ENCODE results near the gene OTX2.

OTX2 gene

DNA sequence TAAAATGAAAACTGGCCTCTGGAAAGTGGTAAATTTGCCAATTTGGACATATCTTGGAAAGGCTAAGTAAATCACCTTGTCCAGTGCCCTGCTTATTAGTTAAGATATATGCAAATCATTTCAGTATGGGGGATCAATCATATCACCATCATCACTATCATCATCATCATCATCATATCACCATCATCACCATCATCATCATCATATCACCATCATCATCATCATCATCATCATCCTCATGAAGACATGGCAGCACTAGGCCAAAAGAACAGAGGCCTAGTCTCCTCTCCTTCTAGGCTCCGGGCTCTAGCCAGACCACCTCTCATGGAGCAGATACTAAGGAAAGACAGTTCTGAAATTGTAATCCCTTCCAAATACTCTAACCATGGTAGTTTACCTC lies 20.3 kb downstream of the OTX2 start:
- no peaks in the 10 kb centered on the region for H3K9me3 ChIP-seq (ENCODE audit: control insufficient read depth, insufficient read depth, low read length)
- no peaks in the 10 kb centered on the region for H3K36me3 ChIP-seq (ENCODE audit: control insufficient read depth, insufficient read depth, low read length)
- H3K9ac ChIP-seq (ENCODE audit: low read depth, low read length): no peak overlapping the region
- H3K27me3 ChIP-seq (ENCODE audit: control insufficient read depth, insufficient read depth, low read length): peaks cover 29% of the 10 kb centered on the region
- H3K4me3 ChIP-seq (ENCODE audit: low read depth, low read length): no peak overlapping the region
- H3K4me1 ChIP-seq (ENCODE audit: control insufficient read depth, insufficient read depth, low read length): peaks cover 13% of the 10 kb centered on the region
- no peak overlapping the region for H3K27ac ChIP-seq (ENCODE audit: low read depth, low read length)

DNA sequence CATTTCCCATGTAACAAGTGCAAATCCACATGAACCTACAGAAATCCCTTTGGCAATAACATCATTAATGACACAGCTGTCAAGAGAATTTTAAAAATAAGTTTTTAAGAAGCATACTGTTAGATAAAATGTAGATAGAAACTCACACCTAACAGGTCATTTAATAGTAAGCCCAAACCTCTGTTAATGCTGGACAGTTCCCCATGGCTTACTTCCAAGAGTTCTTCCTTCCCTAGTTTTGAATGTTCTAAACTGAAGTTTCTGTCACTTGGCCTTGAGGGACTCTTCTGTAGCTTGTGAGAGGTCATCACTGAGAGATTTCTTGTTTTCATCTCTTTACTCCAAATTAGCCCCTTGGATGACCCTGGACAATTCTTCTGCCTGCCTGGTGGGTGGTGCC lies 22.7 kb downstream of the OTX2 start:
- Histone ChIP-seq H3K27ac (ENCODE audit: low read depth, low read length) (no peak overlapping the region), H3K4me3 (ENCODE audit: low read depth, low read length) (no peak overlapping the region), H3K4me1 (ENCODE audit: control insufficient read depth, insufficient read depth, low read length) (no peaks in the 10 kb centered on the region; the same call in 1 of the 2 replicates), H3K9me3 (ENCODE audit: control insufficient read depth, insufficient read depth, low read length) (no peaks in the 10 kb centered on the region), H3K9ac (ENCODE audit: low read depth, low read length) (no peak overlapping the region), H3K36me3 (ENCODE audit: control insufficient read depth, insufficient read depth, low read length) (no peaks in the 10 kb centered on the region), H3K27me3 (ENCODE audit: control insufficient read depth, insufficient read depth, low read length) (peaks cover 5% of the 10 kb centered on the region; the same call in 1 of the 2 replicates)

DNA sequence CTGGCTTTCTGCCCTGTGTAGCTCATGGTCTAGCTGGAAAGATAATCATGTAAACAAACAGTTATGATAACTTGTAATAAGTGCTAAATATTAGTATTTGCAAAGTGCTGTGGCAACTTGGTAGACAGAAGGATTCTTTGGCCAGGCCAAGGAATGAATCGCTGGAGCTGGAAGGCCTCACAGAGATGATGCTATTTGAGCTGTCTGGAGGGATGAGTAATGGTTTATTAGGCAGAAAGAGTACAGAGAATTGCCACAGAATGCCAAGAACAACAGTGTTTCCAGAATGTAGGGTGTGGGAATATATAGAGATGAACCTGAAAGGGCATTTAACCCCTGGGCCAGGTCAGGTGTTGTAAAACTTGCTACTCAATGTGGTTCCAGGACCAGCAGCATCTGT lies 27.6 kb downstream of the OTX2 start:
- H3K9me3 ChIP-seq (ENCODE audit: control insufficient read depth, insufficient read depth, low read length): no peaks in the 10 kb centered on the region
- H3K4me1 ChIP-seq (ENCODE audit: control insufficient read depth, insufficient read depth, low read length): no peaks in the 10 kb centered on the region
- H3K36me3 ChIP-seq (ENCODE audit: control insufficient read depth, insufficient read depth, low read length): no peaks in the 10 kb centered on the region
- no peaks in the 10 kb centered on the region for H3K27me3 ChIP-seq (ENCODE audit: control insufficient read depth, insufficient read depth, low read length)
- no peak overlapping the region for H3K27ac ChIP-seq (ENCODE audit: low read depth, low read length)
- H3K9ac ChIP-seq (ENCODE audit: low read depth, low read length): no peak overlapping the region
- H3K4me3 ChIP-seq (ENCODE audit: low read depth, low read length): no peak overlapping the region

DNA sequence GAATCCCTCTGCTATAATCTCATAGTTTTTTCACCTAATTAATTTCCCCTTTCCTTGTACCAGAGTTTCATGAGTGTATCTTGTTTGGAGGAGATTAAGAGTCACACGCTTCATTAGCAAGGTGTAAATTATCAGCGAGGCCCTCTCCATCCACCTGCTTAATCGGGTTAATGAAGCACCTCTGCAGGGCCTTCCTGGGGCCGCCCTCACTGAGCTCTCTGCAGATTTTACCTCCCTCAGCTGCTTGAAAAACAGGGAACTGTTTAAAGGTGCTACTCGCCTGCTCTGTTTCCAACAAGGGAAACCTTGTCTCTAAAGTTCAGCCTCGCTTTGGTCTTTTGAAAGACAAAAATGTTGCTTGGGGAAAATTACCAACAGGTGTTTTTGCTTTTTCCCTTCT lies 35.8 kb downstream of the OTX2 start:
- Histone ChIP-seq H3K4me3 (ENCODE audit: low read depth, low read length) (no peak overlapping the region), H3K27ac (ENCODE audit: low read depth, low read length) (no peak overlapping the region), H3K4me1 (ENCODE audit: control insufficient read depth, insufficient read depth, low read length) (no peaks in the 10 kb centered on the region), H3K36me3 (ENCODE audit: control insufficient read depth, insufficient read depth, low read length) (no peaks in the 10 kb centered on the region), H3K9ac (ENCODE audit: low read depth, low read length) (no peak overlapping the region), H3K9me3 (ENCODE audit: control insufficient read depth, insufficient read depth, low read length) (no peaks in the 10 kb centered on the region), H3K27me3 (ENCODE audit: control insufficient read depth, insufficient read depth, low read length) (no peaks in the 10 kb centered on the region)

DNA sequence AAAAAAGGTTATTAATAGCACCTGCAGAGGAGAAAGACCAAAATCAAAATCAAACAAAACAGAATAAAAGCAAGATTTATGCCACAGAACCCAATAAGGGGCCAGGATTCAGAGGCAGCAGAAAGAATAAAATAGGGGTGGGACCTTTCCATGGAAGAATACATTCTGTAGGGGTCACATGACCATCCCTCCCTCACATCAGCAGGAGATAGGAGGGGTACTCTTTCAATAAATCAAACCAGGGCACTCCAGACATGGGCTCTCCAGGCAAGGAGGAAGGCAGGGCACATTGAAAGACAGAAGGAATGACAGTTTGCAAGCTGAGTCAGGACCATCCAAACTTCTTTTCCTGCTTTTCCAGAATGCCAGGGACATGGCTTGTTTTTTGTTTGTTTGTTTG lies 39.8 kb downstream of the OTX2 start:
- H3K27ac ChIP-seq (ENCODE audit: low read depth, low read length): no peak overlapping the region
- no peak overlapping the region for H3K4me3 ChIP-seq (ENCODE audit: low read depth, low read length)
- no peaks in the 10 kb centered on the region for H3K27me3 ChIP-seq (ENCODE audit: control insufficient read depth, insufficient read depth, low read length)
- H3K36me3 ChIP-seq (ENCODE audit: control insufficient read depth, insufficient read depth, low read length): no peaks in the 10 kb centered on the region
- H3K9ac ChIP-seq (ENCODE audit: low read depth, low read length): no peak overlapping the region
- no peaks in the 10 kb centered on the region for H3K4me1 ChIP-seq (ENCODE audit: control insufficient read depth, insufficient read depth, low read length)
- no peaks in the 10 kb centered on the region for H3K9me3 ChIP-seq (ENCODE audit: control insufficient read depth, insufficient read depth, low read length)

DNA sequence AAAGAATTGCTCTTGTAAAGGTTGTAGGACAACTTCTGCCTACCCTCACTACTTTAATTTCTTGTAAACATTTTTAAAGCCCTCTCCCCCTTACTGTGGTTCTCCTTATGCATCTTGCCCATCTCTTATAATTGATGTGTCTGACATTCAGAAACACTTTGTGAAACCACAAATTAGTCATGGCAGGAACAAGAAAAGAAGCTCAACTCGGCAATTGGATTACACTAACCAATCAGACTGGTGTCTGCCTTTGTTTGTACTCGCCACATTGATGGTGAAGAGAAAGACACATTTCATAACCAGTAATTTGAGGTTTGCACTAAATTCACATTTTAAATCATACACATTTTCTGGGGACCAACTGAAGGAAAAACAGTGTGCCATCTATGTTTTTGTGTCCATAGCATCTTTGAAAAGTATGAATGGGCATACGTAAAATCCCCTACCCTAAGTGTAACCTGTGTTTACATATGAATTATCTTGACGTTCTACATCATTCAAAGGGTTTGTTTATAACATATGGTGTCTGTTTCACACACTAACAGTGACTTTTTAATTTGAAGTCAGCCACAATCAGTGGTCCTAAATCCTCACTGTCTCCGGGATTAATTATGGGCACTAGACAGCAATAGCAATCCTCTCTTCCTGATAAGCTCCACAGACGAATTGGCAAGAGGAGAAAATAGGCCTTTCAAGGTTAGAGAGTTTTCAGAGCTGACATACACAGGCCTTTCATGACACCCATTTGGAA lies 49.9 kb downstream of the OTX2 start:
- Histone ChIP-seq H3K4me1 (ENCODE audit: control insufficient read depth, insufficient read depth, low read length) (peaks cover 23% of the 10 kb centered on the region), H3K36me3 (ENCODE audit: control insufficient read depth, insufficient read depth, low read length) (no peaks in the 10 kb centered on the region), H3K9me3 (ENCODE audit: control insufficient read depth, insufficient read depth, low read length) (no peaks in the 10 kb centered on the region)

DNA sequence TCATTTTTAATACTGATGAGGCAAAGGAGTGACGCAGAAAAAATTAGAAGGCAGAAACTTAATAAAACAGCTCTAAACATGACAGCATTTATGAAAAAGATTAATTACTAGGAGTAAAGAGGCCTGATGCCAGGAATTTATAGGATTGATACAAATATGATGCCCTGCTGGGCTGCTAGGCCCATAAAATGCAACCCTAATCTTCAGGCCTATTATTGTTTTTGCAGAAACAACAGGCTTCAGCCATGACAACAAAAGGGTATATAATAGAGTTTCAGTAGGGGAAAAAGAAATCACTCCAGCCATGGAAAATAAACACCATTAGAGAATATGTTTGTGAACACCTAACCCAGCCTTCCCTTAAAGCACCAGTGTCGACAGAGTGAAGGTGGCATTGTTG lies 50.6 kb downstream of the OTX2 start:
- H3K36me3 ChIP-seq (ENCODE audit: control insufficient read depth, insufficient read depth, low read length): no peaks in the 10 kb centered on the region
- no peak overlapping the region for H3K9ac ChIP-seq (ENCODE audit: low read depth, low read length)
- peaks cover 23% of the 10 kb centered on the region for H3K4me1 ChIP-seq (ENCODE audit: control insufficient read depth, insufficient read depth, low read length)
- no peak overlapping the region for H3K27ac ChIP-seq (ENCODE audit: low read depth, low read length)
- H3K27me3 ChIP-seq (ENCODE audit: control insufficient read depth, insufficient read depth, low read length): no peaks in the 10 kb centered on the region
- H3K9me3 ChIP-seq (ENCODE audit: control insufficient read depth, insufficient read depth, low read length): no peaks in the 10 kb centered on the region
- H3K4me3 ChIP-seq (ENCODE audit: low read depth, low read length): no peak overlapping the region

More for the DNA sequence above, 49.9 kb downstream of the OTX2 start:
- Histone ChIP-seq H3K9ac (ENCODE audit: low read depth, low read length) (no peak overlapping the region), H3K27ac (ENCODE audit: low read depth, low read length) (no peak overlapping the region), H3K4me3 (ENCODE audit: low read depth, low read length) (no peak overlapping the region), H3K27me3 (ENCODE audit: control insufficient read depth, insufficient read depth, low read length) (no peaks in the 10 kb centered on the region)

DNA sequence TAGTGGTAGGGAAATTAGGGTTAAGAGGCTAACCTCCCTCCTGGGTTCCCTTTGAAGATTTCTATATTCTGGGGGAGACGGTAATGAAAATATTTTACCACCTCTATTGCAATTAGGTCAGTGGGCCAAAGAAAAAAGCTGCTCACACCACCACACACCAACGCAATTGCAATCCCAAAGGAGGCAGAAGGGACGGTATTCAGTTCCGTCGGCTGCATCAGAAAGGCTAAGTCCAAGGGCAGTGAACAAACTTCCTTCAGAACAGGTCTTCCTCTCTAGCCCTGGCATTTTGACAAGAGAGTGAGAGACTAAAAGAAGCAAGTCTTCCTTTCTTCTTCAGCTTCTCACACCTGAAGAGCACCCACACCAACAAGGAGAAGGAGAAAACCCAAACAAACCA lies 51.2 kb downstream of the OTX2 start:
- no peaks in the 10 kb centered on the region for H3K27me3 ChIP-seq (ENCODE audit: control insufficient read depth, insufficient read depth, low read length)
- peaks cover 23% of the 10 kb centered on the region for H3K4me1 ChIP-seq (ENCODE audit: control insufficient read depth, insufficient read depth, low read length)
- no peaks in the 10 kb centered on the region for H3K9me3 ChIP-seq (ENCODE audit: control insufficient read depth, insufficient read depth, low read length)
- no peak overlapping the region for H3K9ac ChIP-seq (ENCODE audit: low read depth, low read length)
- H3K36me3 ChIP-seq (ENCODE audit: control insufficient read depth, insufficient read depth, low read length): no peaks in the 10 kb centered on the region
- H3K4me3 ChIP-seq (ENCODE audit: low read depth, low read length): no peak overlapping the region
- H3K27ac ChIP-seq (ENCODE audit: low read depth, low read length): no peak overlapping the region

DNA sequence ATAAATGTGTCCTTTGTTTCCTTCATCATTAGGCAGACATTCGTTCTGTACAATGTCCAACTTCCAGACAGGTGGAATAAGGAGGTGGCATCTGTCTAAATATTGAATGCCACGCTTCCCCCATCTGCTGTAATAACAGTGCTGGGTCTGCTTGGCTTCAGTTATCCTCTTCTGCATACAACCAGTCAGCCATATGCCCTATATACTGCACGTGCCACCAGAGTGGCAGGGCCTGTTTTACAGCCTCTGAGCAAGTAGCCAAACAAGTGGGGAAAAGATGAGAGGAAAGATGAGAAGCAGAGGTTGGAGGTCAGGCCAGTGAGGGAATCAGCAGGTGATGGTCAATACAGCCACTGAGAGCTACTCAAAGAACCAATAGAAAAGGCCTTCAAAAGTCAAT lies 55.4 kb downstream of the OTX2 start:
- H3K27me3 ChIP-seq (ENCODE audit: control insufficient read depth, insufficient read depth, low read length): no peaks in the 10 kb centered on the region
- no peak overlapping the region for H3K9ac ChIP-seq (ENCODE audit: low read depth, low read length)
- H3K9me3 ChIP-seq (ENCODE audit: control insufficient read depth, insufficient read depth, low read length): no peaks in the 10 kb centered on the region
- peaks cover 18% of the 10 kb centered on the region for H3K4me1 ChIP-seq (ENCODE audit: control insufficient read depth, insufficient read depth, low read length)
- H3K4me3 ChIP-seq (ENCODE audit: low read depth, low read length): no peak overlapping the region
- no peak overlapping the region for H3K27ac ChIP-seq (ENCODE audit: low read depth, low read length)
- H3K36me3 ChIP-seq (ENCODE audit: control insufficient read depth, insufficient read depth, low read length): no peaks in the 10 kb centered on the region

DNA sequence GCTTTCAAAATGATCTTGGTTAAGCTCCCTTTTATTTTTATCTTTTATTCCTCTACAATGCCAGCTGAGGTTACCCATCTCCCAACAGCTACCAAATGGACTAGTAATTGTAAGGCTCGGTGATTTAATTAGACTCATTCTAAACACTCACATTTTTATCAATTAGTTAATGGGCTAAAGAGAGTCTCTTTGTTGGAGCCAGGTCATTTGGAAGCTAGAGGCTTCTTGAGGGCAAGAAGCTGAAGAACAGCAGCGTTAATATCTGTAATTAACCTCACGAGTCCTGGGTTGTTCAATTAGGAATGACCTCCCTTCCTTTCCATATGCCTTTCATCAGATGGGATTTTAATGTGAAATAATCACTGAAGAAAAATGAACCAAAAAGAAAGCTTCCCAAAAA lies 56.9 kb downstream of the OTX2 start:
- Histone ChIP-seq H3K36me3 (ENCODE audit: control insufficient read depth, insufficient read depth, low read length) (no peaks in the 10 kb centered on the region), H3K4me1 (ENCODE audit: control insufficient read depth, insufficient read depth, low read length) (peaks cover 16% of the 10 kb centered on the region), H3K9ac (ENCODE audit: low read depth, low read length) (no peak overlapping the region), H3K9me3 (ENCODE audit: control insufficient read depth, insufficient read depth, low read length) (no peaks in the 10 kb centered on the region), H3K4me3 (ENCODE audit: low read depth, low read length) (no peak overlapping the region), H3K27me3 (ENCODE audit: control insufficient read depth, insufficient read depth, low read length) (no peaks in the 10 kb centered on the region), H3K27ac (ENCODE audit: low read depth, low read length) (no peak overlapping the region)

DNA sequence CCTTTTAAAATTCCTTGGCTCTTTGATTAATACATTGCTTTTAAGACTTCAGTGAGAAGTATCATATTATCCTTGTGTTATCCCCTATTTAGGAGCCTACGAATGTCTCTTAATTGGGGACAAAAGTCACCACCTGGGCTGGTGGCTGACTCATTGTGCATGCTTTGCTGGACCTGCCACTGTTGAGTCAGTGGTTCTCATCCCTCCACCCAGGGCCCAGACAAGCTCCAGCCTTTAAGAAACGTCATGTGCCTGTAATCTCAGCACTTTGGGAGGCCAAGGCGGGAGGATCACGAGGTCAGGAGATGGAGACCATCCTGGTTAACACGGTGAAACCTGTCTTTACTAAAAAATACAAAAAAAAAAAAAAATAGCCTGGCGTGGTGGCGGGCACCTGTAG lies 57.9 kb downstream of the OTX2 start:
- no peak overlapping the region for H3K27ac ChIP-seq (ENCODE audit: low read depth, low read length)
- no peak overlapping the region for H3K4me3 ChIP-seq (ENCODE audit: low read depth, low read length)
- peaks cover 13% of the 10 kb centered on the region for H3K4me1 ChIP-seq (ENCODE audit: control insufficient read depth, insufficient read depth, low read length)
- no peaks in the 10 kb centered on the region for H3K9me3 ChIP-seq (ENCODE audit: control insufficient read depth, insufficient read depth, low read length)
- H3K27me3 ChIP-seq (ENCODE audit: control insufficient read depth, insufficient read depth, low read length): no peaks in the 10 kb centered on the region
- H3K9ac ChIP-seq (ENCODE audit: low read depth, low read length): no peak overlapping the region
- no peaks in the 10 kb centered on the region for H3K36me3 ChIP-seq (ENCODE audit: control insufficient read depth, insufficient read depth, low read length)

Measured in HUES48 (cell line).